Subcutaneous adipose tissue (tissue), 4 donors: ENCODE measurements around the gene LIPI. TPM values are rescaled to one million over a fixed set of nuclear protein-coding genes. Genes with fewer than 3 reads are reported as not detected.

Experiments used
- CTCF ChIP-seq: fragments of 450-650 bp; IDR thresholded peaks from one replicate; pipeline ENCODE4 v1.5.1; 2016; ENCODE audit warnings: low read depth, mild to moderate bottlenecking, control low read depth, antibody characterized with exemption, moderate library complexity
- total RNA-seq, 4 donors: library from RNA; depleted of rRNA; stranded (reverse); fragments of >200 nt; gene quantifications; one replicate each; pipeline ENCODE4 v1.1.0, GENCODE V29; 2016

The LIPI gene
- total RNA-seq, 4 donors from 2014 or later, result not detected

GRCh38 chr21:14243461-14243860, 32.7 kb upstream of the LIPI start:
- no peak for TF ChIP-seq CTCF

DNA sequence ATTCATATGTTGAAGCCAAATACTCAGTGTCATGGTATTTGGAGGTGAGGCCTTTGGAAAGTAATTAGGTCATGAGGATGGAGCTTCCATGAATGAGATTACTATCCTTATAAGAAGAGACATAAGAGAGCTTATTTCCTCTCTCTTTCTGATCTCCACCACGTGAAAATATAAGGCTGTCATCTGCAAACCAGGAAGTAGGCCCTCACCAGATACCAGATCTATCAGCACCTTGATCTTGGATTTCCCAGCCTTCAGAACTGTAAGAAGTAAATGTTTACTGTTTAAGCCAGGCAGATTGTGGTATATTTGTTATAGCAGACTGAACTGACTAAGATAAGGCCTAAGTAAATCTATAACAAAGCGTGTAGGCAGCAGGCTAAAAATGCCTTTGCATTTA, 30.5 kb upstream of the LIPI start:
- TF ChIP-seq CTCF, result no peak

DNA sequence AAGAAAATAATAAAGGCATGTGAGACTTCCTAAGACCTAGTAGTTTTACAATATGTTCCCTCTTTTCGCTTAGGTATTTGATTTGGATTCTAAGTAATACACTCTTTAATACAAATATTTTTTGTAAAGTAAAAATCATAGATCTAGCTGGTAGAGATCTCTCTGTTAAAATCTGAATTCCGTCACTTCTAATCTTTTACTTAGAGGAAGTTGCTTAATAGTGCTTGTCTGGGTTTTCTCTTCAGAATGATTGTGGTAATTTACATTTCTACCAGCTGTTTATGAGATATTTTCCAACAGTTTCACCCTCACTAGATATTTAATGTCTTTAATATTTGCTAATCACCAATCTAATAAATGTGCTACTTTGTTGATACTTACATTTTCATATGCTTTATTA, 28.5 kb upstream of the LIPI start:
- TF ChIP-seq CTCF, result no peak

GRCh38 chr21:14236180-14236579, 25.4 kb upstream of the LIPI start:
- no peak for TF ChIP-seq CTCF

GRCh38 chr21:14235101-14235500, 24.3 kb upstream of the LIPI start:
- TF ChIP-seq CTCF, result no peak

- no peak for TF ChIP-seq CTCF
These were observed 18.6 kb upstream of the LIPI start for GRCh38 chr21:14229399-14229798.

- no peak for TF ChIP-seq CTCF
These were observed 12.6 kb upstream of the LIPI start for GRCh38 chr21:14223365-14223764.
